Right cardiac atrium (tissue), 5 donors: ENCODE measurements around the gene SMAD7. TPM values are rescaled to one million over a fixed set of nuclear protein-coding genes. Genes with fewer than 3 reads are reported as not detected.

Source experiments
- ATAC-seq, 2 donors: fragments of 200-7000 bp; cut with Tn5 transposase; one replicate each; pipeline versions ENCODE4 v1.8.0 to v1.9.1; 2020; ENCODE audit warnings: moderate library complexity in 2 of 2, mild to moderate bottlenecking in 1 of 2
- DNase-seq, 3 donors: peaks; one replicate each; pipeline ENCODE4 v3.0.0-alpha.2; 2020
- H3K27ac ChIP-seq: one replicate; pipeline ENCODE4 v1.5.1; 2013; ENCODE audit warnings: mild to moderate bottlenecking, low read length, control low read depth, moderate library complexity
- H3K27me3 ChIP-seq: one replicate; pipeline ENCODE4 v1.6.1; 2013; ENCODE audit not compliant: control insufficient read depth, insufficient read depth
- H3K4me1 ChIP-seq: one replicate; pipeline ENCODE4 v1.6.1; 2013; ENCODE audit warnings: low read length; ENCODE audit not compliant: control insufficient read depth, insufficient read depth
- H3K4me3 ChIP-seq: one replicate; pipeline ENCODE4 v1.5.1; 2013; ENCODE audit warnings: low read length, control low read depth
- H3K9me3 ChIP-seq: one replicate; pipeline ENCODE4 v1.6.1; 2013; ENCODE audit warnings: low read length; ENCODE audit not compliant: control insufficient read depth
- WGBS: extraction: QIAGEN DNeasy Blood & Tissue Kit; methylation state at CpG from one replicate; pipeline ENCODE4 v1.1.7; 2013; 5-methylcytosine and 5-hydroxymethylcytosine counted together
- intact Hi-C, 4 donors: fragments of 100-400 bp; cut with DNase I; formaldehyde crosslinking; loops; one replicate each; pipeline versions ENCODE4 v1.11.0 to v1.14.0; 2022 to 2023
- long read RNA-seq, 4 donors: library from polyadenylated mRNA; unstranded; transcript quantifications; one replicate each; pipeline ENCODE4 v2.0.0, GENCODE V29; 2020 to 2021
- polyA plus RNA-seq: library from polyadenylated mRNA; stranded (reverse); fragments of 200-250 nt; gene quantifications from one replicate; pipeline ENCODE4 v1.2.3, GENCODE V29; 2013
- total RNA-seq, 4 donors: library from RNA; stranded (reverse); fragmentation: NEBNext Ultra II Directional; extraction: Animal tissue kit (Norgen Biotek cat#: 25700); gene quantifications; one replicate each; pipeline ENCODE4 v1.2.1, GENCODE V29; 2021
- donor health status: healthy with polysubstance abuse.
- donor health status: DM: no; HTN: yes; CAD: no.
- donor health status: DM: no; HTN: no; CAD: no.
- donor health status: DM: no; HTN: yes; CAD: no; lungs with severe emphysema.
- donor health status: DM: yes; HTN: yes; CAD: no.

SMAD7 gene
- total RNA-seq = 10 to 100 TPM; 66.3 to 97.6 (median 94.3) TPM
- polyA plus RNA-seq = 34.8 TPM
- long read RNA-seq, donor 1, full-length matches to known transcripts = 190 of 251 reads
- long read RNA-seq, donor 1, partial matches to known transcripts = 8 of 251 reads
- long read RNA-seq, donor 1, other reads (novel, unspliced or antisense) = 53 of 251 reads
- long read RNA-seq, donor 2, full-length matches to known transcripts = 66 of 72 reads
- long read RNA-seq, donor 2, partial matches to known transcripts = 0 of 72 reads
- long read RNA-seq, donor 2, other reads (novel, unspliced or antisense) = 6 of 72 reads
- long read RNA-seq, donor 3, full-length matches to known transcripts = 138 of 206 reads
- long read RNA-seq, donor 3, partial matches to known transcripts = 60 of 206 reads
- long read RNA-seq, donor 3, other reads (novel, unspliced or antisense) = 8 of 206 reads
- long read RNA-seq, donor 4, full-length matches to known transcripts = 122 of 134 reads
- long read RNA-seq, donor 4, partial matches to known transcripts = 0 of 134 reads
- long read RNA-seq, donor 4, other reads (novel, unspliced or antisense) = 12 of 134 reads

DNA sequence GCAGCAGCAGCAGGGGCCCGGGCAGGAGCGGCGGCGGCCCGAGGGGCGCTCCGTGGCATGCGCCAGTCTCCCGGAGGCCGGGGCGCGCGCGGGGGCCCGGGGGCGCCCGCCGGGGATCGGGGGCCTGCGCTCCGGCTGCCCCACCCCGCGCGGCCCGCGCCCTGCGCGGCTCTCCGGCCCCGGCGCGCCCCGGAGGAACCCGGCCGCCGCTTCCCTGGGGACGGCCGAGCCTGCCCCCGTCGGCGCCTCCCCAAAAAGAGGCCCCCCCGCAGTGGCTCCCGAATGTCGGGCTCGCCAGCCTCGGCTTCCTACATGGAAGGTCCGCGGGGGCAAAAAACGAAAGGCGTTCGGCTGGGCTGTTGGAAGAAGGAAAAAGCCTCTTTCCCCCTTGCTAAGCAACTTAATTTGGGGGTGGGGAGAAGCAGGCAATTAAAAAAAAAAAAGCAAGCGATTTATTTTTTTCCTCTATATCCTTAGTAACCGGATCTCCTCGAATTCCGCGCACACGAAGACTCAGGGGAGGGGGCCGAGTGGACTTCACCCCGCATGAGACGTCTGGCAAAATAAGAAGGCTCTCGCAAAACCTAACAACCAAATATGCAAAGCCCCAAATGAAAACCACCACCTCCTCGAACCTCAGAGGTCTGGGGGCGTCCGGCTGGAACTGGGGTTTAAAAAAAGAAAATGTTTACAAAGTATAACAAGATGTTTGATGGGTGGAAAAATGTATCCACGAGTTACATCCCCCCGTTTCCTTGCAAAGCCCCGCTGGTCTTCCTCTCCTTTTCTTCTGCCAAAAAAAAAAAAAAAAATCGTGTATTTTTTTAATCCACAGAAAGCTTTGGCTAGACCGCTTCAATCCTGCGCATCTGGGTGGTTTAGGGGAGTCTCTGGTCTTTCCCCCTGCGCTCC, at the start of gene SMAD7:
Gene SMAD7 (minus strand): TSS at position 430 of the 912 bp plus-strand sequence. CDS start 541 bp downstream, outside the sequence.
- ATAC-seq (no peak), DNase-seq (peak; percentile 43 to 80 (median 77))
- H3K9me3 ChIP-seq = no peaks in the 10 kb centered on the region
- peak within 1 kb of the TSS; percentile 95 for H3K27ac ChIP-seq
- H3K4me1 ChIP-seq = peaks cover 6% of the 10 kb centered on the region
- no peaks in the 10 kb centered on the region for H3K27me3 ChIP-seq
- intact Hi-C loops = loop anchor here in 1 of 4 donors (10.0 kb wide), 1 partner anchor 224 kb away; no protein-coding TSS in a partner anchor
- H3K4me3 ChIP-seq = peak within 1 kb of the TSS; percentile 63
- under 1% methylated on average over 71 of the region's 71 CpGs for whole genome bisulfite sequencing

DNA sequence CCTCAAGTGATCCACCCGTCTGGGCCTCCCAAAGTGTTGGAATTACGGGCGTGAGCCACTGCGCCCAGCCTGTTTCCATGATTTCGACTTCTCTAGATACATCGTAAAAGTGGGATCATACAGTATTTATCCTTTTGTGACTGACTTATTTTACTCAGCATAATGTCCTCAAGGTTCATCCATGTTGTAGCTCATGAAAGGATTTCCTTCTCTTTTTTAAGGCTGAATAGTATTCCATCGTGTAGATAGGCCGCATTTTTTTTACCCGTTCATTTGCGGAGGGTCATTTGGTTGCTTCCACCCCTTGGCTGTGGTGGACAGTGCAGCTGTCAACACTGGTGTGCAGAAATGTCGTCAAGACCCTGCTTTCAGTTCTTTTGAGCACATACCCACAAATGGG, 48.8 kb upstream of the SMAD7 start:
- intact Hi-C loops = no loop called here
- DNase-seq = no peak
- WGBS = 88% methylated on average over 11 of the region's 11 CpGs
- H3K9me3 ChIP-seq = no peaks in the 10 kb centered on the region
- peaks cover 15% of the 10 kb centered on the region for H3K4me1 ChIP-seq
- ATAC-seq = no peak
- no peak overlapping the region for H3K27ac ChIP-seq
- no peak overlapping the region for H3K4me3 ChIP-seq
- no peaks in the 10 kb centered on the region for H3K27me3 ChIP-seq

GRCh38 chr18:48997985-48998831, 47.4 kb upstream of the SMAD7 start:
- Histone ChIP-seq H3K27me3 (no peaks in the 10 kb centered on the region), H3K27ac (peak overlapping the region; percentile 87), H3K4me3 (no peak overlapping the region), H3K9me3 (no peaks in the 10 kb centered on the region), H3K4me1 (peaks cover 15% of the 10 kb centered on the region)
- WGBS = 43% methylated on average over 17 of the region's 17 CpGs
- intact Hi-C loops = no loop called here
- peak; percentile 77 to 83 for ATAC-seq
- peak; percentile 81 to 87 (median 85) for DNase-seq

GRCh38 chr18:48997681-48997984, 46.9 kb upstream of the SMAD7 start:
- ATAC-seq (no peak), DNase-seq (peak in 1 of 3 donors; percentile 42)
- 68% methylated on average over 6 of the region's 6 CpGs for WGBS
- Histone ChIP-seq H3K27ac (peak overlapping the region; percentile 87), H3K9me3 (no peaks in the 10 kb centered on the region), H3K27me3 (no peaks in the 10 kb centered on the region), H3K4me3 (no peak overlapping the region), H3K4me1 (peaks cover 18% of the 10 kb centered on the region)
- intact Hi-C loops = no loop called here

GRCh38 chr18:48996901-48997463, 46.2 kb upstream of the SMAD7 start:
- peak in 1 of 3 donors; percentile 65 for DNase-seq
- peak; percentile 20 to 32 for ATAC-seq
- 60% methylated on average over 8 of the region's 8 CpGs for WGBS
- intact Hi-C loops = no loop called here
- Histone ChIP-seq H3K27me3 (no peaks in the 10 kb centered on the region), H3K9me3 (no peaks in the 10 kb centered on the region), H3K27ac (peak overlapping the region; percentile 83), H3K4me1 (peaks cover 21% of the 10 kb centered on the region), H3K4me3 (no peak overlapping the region)

GRCh38 chr18:48996041-48996440, 45.3 kb upstream of the SMAD7 start:
- Histone ChIP-seq H3K27me3 (no peaks in the 10 kb centered on the region), H3K4me3 (no peak overlapping the region), H3K9me3 (no peaks in the 10 kb centered on the region), H3K27ac (no peak overlapping the region), H3K4me1 (peaks cover 21% of the 10 kb centered on the region)
- DNase-seq (no peak), ATAC-seq (no peak)
- WGBS = 98% methylated on average over 4 of the region's 4 CpGs
- intact Hi-C loops = no loop called here

- Histone ChIP-seq H3K4me3 (no peak overlapping the region), H3K27me3 (no peaks in the 10 kb centered on the region), H3K9me3 (no peaks in the 10 kb centered on the region), H3K4me1 (peaks cover 27% of the 10 kb centered on the region), H3K27ac (peak overlapping the region; percentile 21)
- no peak for DNase-seq
- intact Hi-C loops = no loop called here
- no peak for ATAC-seq
- 93% methylated on average over 20 of the region's 20 CpGs for WGBS
These were observed 44.4 kb upstream of the SMAD7 start for GRCh38 chr18:48994926-48995835.

GRCh38 chr18:48994044-48994651, 43.4 kb upstream of the SMAD7 start:
- Histone ChIP-seq H3K4me3 (no peak overlapping the region), H3K4me1 (peaks cover 30% of the 10 kb centered on the region), H3K27me3 (no peaks in the 10 kb centered on the region), H3K9me3 (no peaks in the 10 kb centered on the region), H3K27ac (peak overlapping the region; percentile 69)
- intact Hi-C loops = no loop called here
- peak in 1 of 2 donors; percentile 17 for ATAC-seq
- DNase-seq = peak; percentile 61 to 83 (median 76)
- WGBS = 23% methylated on average over 15 of the region's 15 CpGs

GRCh38 chr18:48993586-48993985, 42.8 kb upstream of the SMAD7 start:
- peak overlapping the region; percentile 69 for H3K27ac ChIP-seq
- ATAC-seq (no peak), DNase-seq (no peak)
- no peaks in the 10 kb centered on the region for H3K27me3 ChIP-seq
- H3K4me1 ChIP-seq = peaks cover 28% of the 10 kb centered on the region
- 73% methylated on average over 10 of the region's 10 CpGs for WGBS
- intact Hi-C loops = no loop called here
- H3K9me3 ChIP-seq = no peaks in the 10 kb centered on the region
- H3K4me3 ChIP-seq = no peak overlapping the region
